GM12878 (cell line): ENCODE data around the gene FBN3. TPM values are rescaled to one million over a fixed set of nuclear protein-coding genes. Genes with fewer than 3 reads are reported as not detected.
A peak's percentile ranks its signal among the peaks of the same experiment; 100 is the strongest.

Experiments used
- ATF7 ChIP-seq: fragments of 450-650 bp; IDR thresholded peaks from 2 replicates; pipeline ENCODE4 v1.6.1; 2016; ENCODE audit warnings: low read depth, mild to moderate bottlenecking
- BCL11A ChIP-seq: IDR thresholded peaks from 2 replicates; pipeline ENCODE4 v1.6.1; 2011; ENCODE audit warnings: low read depth, low read length
- BMI1 ChIP-seq: fragments of 450-650 bp; IDR thresholded peaks from 2 replicates; pipeline ENCODE4 v1.6.1; 2016; ENCODE audit warnings: mild to moderate bottlenecking, moderate library complexity, borderline replicate concordance
- CHD1 ChIP-seq: IDR thresholded peaks from 2 replicates; pipeline ENCODE4 v1.6.1; 2012; ENCODE audit warnings: low read depth, low read length, improper control_type of control experiment
- DPF2 ChIP-seq: fragments of 450-650 bp; IDR thresholded peaks from 2 replicates; pipeline ENCODE4 v1.6.1; 2017; ENCODE audit warnings: mild to moderate bottlenecking
- GATAD2B ChIP-seq: fragments of 450-650 bp; conservative IDR thresholded peaks from 2 replicates; pipeline ENCODE4 v1.6.1; 2017; ENCODE audit warnings: low read depth, mild to moderate bottlenecking, moderate library complexity
- IKZF2 ChIP-seq, 2 experiments: fragments of 450-650 bp; IDR thresholded peaks; 2 replicates each; pipeline ENCODE4 v1.6.1; 2017; ENCODE audit warnings: mild to moderate bottlenecking in 2 of 2, moderate library complexity in 2 of 2
- LARP7 ChIP-seq: fragments of 450-650 bp; IDR thresholded peaks from 2 replicates; pipeline ENCODE4 v1.6.1; 2017; ENCODE audit warnings: mild to moderate bottlenecking
- MEF2B ChIP-seq: fragments of 450-650 bp; IDR thresholded peaks from 2 replicates; pipeline ENCODE4 v1.6.1; 2018; ENCODE audit warnings: mild to moderate bottlenecking, moderate library complexity; ENCODE audit not compliant: partially characterized antibody, poor library complexity, severe bottlenecking
- MTA2 ChIP-seq: fragments of 450-650 bp; IDR thresholded peaks from 2 replicates; pipeline ENCODE4 v1.6.1; 2016; ENCODE audit warnings: low read depth, mild to moderate bottlenecking, moderate library complexity
- NFIC ChIP-seq: IDR thresholded peaks from 2 replicates; pipeline ENCODE4 v1.6.1; 2012; ENCODE audit warnings: low read depth, mild to moderate bottlenecking, inconsistent platforms, low read length, moderate library complexity
- NR2F1 ChIP-seq: fragments of 450-650 bp; conservative IDR thresholded peaks from 2 replicates; pipeline ENCODE4 v1.6.1; 2017; ENCODE audit warnings: mild to moderate bottlenecking
- PML ChIP-seq: IDR thresholded peaks from 2 replicates; pipeline ENCODE4 v1.6.1; 2012; ENCODE audit warnings: low read length, inconsistent platforms
- RFX5 ChIP-seq: IDR thresholded peaks from 2 replicates; pipeline ENCODE4 v1.6.1; 2011; ENCODE audit warnings: low read depth, low read length, improper control_type of control experiment
- SRF ChIP-seq, 2 experiments: IDR thresholded peaks; 2 replicates each; pipeline ENCODE4 v1.6.1; 2011; ENCODE audit warnings: low read depth in 2 of 2, low read length in 2 of 2, mild to moderate bottlenecking in 1 of 2, moderate library complexity in 1 of 2
- ZNF207 ChIP-seq: fragments of 450-650 bp; IDR thresholded peaks from 2 replicates; pipeline ENCODE4 v1.6.1; 2014; ENCODE audit warnings: antibody characterized with exemption, mild to moderate bottlenecking, borderline replicate concordance
- ZNF217 ChIP-seq: fragments of 450-650 bp; IDR thresholded peaks from 2 replicates; pipeline ENCODE4 v1.6.1; 2017; ENCODE audit warnings: antibody characterized with exemption, mild to moderate bottlenecking
- ZNF687 ChIP-seq: fragments of 450-650 bp; IDR thresholded peaks from 2 replicates; pipeline ENCODE4 v1.6.1; 2017; ENCODE audit warnings: mild to moderate bottlenecking, moderate library complexity
- polyA plus RNA-seq, 11 experiments: library from polyadenylated mRNA; depleted of rRNA in 4 of 11; unstranded in 6 of 11; stranded (reverse) in 5 of 11; fragments of >200 nt; fragmentation: Nextera tagmentation in 4 of 11; fragmentation: Illumina TruSeq in 1 of 11; extraction: Ambion mirVana in 4 of 11; extraction: Trizol in 1 of 11; gene quantifications; 1 replicate in 1 of 11; 2 replicates in 10 of 11; pipeline versions ENCODE4 v1.2.1 to v1.2.3, GENCODE V29; 2011 to 2016; ENCODE audit warnings: inconsistent platforms in 2 of 11, missing spikeins in 2 of 11, low read depth in 1 of 11
- total RNA-seq, 4 experiments: library from RNA; depleted of rRNA in 3 of 4; stranded (reverse); fragments of >200 nt in 3 of 4; fragmentation: Illumina TruSeq in 1 of 4; extraction: Trizol in 1 of 4; gene quantifications; 2 replicates each; pipeline versions ENCODE4 v1.2.1 to v1.2.3, GENCODE V29; 2013 to 2021
- TF ChIP-seq, protein P1 (sequence below): IDR thresholded peaks from 2 replicates; pipeline ENCODE4 v1.6.1; 2011; ENCODE audit warnings: low read depth, mild to moderate bottlenecking, low read length, moderate library complexity, borderline replicate concordance; ENCODE audit errors: extremely low read depth
- TF ChIP-seq, protein P2 (sequence below): fragments of 450-650 bp; formaldehyde crosslinking; IDR thresholded peaks from 2 replicates; pipeline ENCODE4 v1.4.0; 2022; ENCODE audit warnings: mild to moderate bottlenecking, moderate library complexity
- TF ChIP-seq, protein P3 (sequence below): fragments of 450-650 bp; IDR thresholded peaks from 2 replicates; pipeline ENCODE4 v1.6.1; 2017; ENCODE audit warnings: mild to moderate bottlenecking, low read depth, inconsistent platforms; ENCODE audit not compliant: poor library complexity, severe bottlenecking

The FBN3 gene
- total and polyA plus RNA-seq, 10 of the 15 experiments (the other 5 are each of a cell fraction or from before 2014, with no cell fraction given) = 0.05 TPM; not detected in 9

GRCh38 chr19:8196271-8196927 lies 47.0 kb upstream of the FBN3 start (continued):
- peak; percentile 60; the same call in 1 of the 2 replicates for TF ChIP-seq NFIC
- TF ChIP-seq CHD1 = no peak
- TF ChIP-seq BMI1 = peak; percentile 44; the same call in 1 of the 2 replicates
- no peak for TF ChIP-seq PML
- no peak for TF ChIP-seq ZNF207
- 0 out of 2 replicates have a peak, but pooled peaks have one; percentile 22 for TF ChIP-seq LARP7
- TF ChIP-seq ZNF217 = 0 out of 2 replicates have a peak, but pooled peaks have one; percentile 50
- TF ChIP-seq ZNF687 = peak; percentile 79; the same call in 1 of the 2 replicates
- TF ChIP-seq MEF2B = peak; percentile 28
- TF ChIP-seq BCL11A = peak; percentile 94
- 0 out of 2 replicates have a peak, but pooled peaks have one; percentile 52 for TF ChIP-seq GATAD2B
- peak; percentile 85 for TF ChIP-seq DPF2
- no peak for TF ChIP-seq RFX5
- TF ChIP-seq, protein P1, sequence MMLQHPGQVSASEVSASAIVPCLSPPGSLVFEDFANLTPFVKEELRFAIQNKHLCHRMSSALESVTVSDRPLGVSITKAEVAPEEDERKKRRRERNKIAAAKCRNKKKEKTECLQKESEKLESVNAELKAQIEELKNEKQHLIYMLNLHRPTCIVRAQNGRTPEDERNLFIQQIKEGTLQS = no peak
- TF ChIP-seq NR2F1 = peak; percentile 79
- peak; percentile 96 to 97 for TF ChIP-seq IKZF2 (IDR thresholded peaks at IDR 0.05)
- TF ChIP-seq, protein P2, sequence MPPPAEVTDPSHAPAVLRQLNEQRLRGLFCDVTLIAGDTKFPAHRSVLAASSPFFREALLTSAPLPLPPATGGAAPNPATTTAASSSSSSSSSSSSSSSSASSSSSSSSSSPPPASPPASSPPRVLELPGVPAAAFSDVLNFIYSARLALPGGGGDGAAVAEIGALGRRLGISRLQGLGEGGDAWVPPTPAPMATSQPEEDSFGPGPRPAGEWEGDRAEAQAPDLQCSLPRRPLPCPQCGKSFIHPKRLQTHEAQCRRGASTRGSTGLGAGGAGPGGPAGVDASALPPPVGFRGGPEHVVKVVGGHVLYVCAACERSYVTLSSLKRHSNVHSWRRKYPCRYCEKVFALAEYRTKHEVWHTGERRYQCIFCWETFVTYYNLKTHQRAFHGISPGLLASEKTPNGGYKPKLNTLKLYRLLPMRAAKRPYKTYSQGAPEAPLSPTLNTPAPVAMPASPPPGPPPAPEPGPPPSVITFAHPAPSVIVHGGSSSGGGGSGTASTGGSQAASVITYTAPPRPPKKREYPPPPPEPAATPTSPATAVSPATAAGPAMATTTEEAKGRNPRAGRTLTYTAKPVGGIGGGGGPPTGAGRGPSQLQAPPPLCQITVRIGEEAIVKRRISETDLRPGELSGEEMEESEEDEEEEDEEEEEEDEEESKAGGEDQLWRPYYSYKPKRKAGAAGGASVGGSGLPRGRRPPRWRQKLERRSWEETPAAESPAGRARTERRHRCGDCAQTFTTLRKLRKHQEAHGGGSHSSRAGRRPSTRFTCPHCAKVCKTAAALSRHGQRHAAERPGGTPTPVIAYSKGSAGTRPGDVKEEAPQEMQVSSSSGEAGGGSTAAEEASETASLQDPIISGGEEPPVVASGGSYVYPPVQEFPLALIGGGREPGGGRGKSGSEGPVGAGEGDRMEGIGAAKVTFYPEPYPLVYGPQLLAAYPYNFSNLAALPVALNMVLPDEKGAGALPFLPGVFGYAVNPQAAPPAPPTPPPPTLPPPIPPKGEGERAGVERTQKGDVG (CRISPR knock-in tag) = no peak
- TF ChIP-seq, protein P3, sequence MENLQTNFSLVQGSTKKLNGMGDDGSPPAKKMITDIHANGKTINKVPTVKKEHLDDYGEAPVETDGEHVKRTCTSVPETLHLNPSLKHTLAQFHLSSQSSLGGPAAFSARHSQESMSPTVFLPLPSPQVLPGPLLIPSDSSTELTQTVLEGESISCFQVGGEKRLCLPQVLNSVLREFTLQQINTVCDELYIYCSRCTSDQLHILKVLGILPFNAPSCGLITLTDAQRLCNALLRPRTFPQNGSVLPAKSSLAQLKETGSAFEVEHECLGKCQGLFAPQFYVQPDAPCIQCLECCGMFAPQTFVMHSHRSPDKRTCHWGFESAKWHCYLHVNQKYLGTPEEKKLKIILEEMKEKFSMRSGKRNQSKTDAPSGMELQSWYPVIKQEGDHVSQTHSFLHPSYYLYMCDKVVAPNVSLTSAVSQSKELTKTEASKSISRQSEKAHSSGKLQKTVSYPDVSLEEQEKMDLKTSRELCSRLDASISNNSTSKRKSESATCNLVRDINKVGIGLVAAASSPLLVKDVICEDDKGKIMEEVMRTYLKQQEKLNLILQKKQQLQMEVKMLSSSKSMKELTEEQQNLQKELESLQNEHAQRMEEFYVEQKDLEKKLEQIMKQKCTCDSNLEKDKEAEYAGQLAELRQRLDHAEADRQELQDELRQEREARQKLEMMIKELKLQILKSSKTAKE = peak; percentile 50
- peak; percentile 98 for TF ChIP-seq MTA2
- 0 out of 4 replicates have a peak, but pooled peaks of 1 of the 2 experiments have one; percentile 18 for TF ChIP-seq SRF (IDR thresholded peaks at IDR 0.05; ENCODE audit: low read depth in 2 of 2, low read length in 2 of 2)
- peak; percentile 48; the same call in 1 of the 2 replicates for TF ChIP-seq ATF7
